Gastroesophageal sphincter (tissue), 3 donors: ENCODE measurements around the gene ATP2B2.

Experiments used
- CTCF ChIP-seq, 4 experiments: fragments of 200-600 bp in 2 of 4; fragments of 450-650 bp in 2 of 4; sonication (generic) in 1 of 4; IDR thresholded peaks; one replicate each; pipeline ENCODE4 v1.5.1; 2017 to 2019; ENCODE audit warnings: antibody characterized with exemption in 4 of 4, mild to moderate bottlenecking in 2 of 4, moderate library complexity in 2 of 4
- EP300 ChIP-seq: sonication (generic); formaldehyde crosslinking; IDR thresholded peaks from one replicate; pipeline ENCODE4 v1.6.1; 2017; ENCODE audit warnings: antibody characterized with exemption, mild to moderate bottlenecking
- POLR2A ChIP-seq, 2 donors: fragments of 450-650 bp; IDR thresholded peaks; one replicate each; pipeline ENCODE4 v1.6.1; 2017; ENCODE audit warnings: antibody characterized with exemption in 2 of 2, mild to moderate bottlenecking in 2 of 2, moderate library complexity in 1 of 2
- POLR2AphosphoS5 ChIP-seq: sonication (generic); formaldehyde crosslinking; IDR thresholded peaks from one replicate; pipeline ENCODE4 v1.6.1; 2017; ENCODE audit warnings: antibody characterized with exemption

GRCh38 chr3:10393514-10393913, 111.9 kb downstream of the ATP2B2 start:
- no peak for TF ChIP-seq POLR2A (IDR thresholded peaks at IDR 0.05)
- TF ChIP-seq EP300 = no peak
- TF ChIP-seq POLR2AphosphoS5 = no peak
- TF ChIP-seq CTCF (IDR thresholded peaks at IDR 0.05) = no peak
